Measurements from ENCODE around the gene LHX5.
"Not testable (repeated sequence)": the region's sequence is repeated elsewhere in the genome, so short reads cannot be mapped to it uniquely, and the experiment has no call there.

The LHX5 gene

GRCh38 chr12:113505941-113506340, 34.3 kb upstream of the LHX5 start:
- H3K4me3 ChIP-seq (ENCODE audit: low read depth, low read length) = no peak overlapping the region
- no peak for TF ChIP-seq CTCF (conservative IDR thresholded peaks at IDR 0.05; ENCODE audit: low read depth, low read length)
- no peak for DNase-seq (ENCODE audit: low read depth)

GRCh38 chr12:113504917-113505316, 33.2 kb upstream of the LHX5 start:
- TF ChIP-seq CTCF (conservative IDR thresholded peaks at IDR 0.05; ENCODE audit: low read depth, low read length) = no peak
- H3K4me3 ChIP-seq (ENCODE audit: low read depth, low read length) = no peak overlapping the region
- DNase-seq (ENCODE audit: low read depth) = no peak

GRCh38 chr12:113500782-113501311, 29.2 kb upstream of the LHX5 start:
- no peak for TF ChIP-seq CTCF (conservative IDR thresholded peaks at IDR 0.05; ENCODE audit: low read depth, low read length)
- H3K4me3 ChIP-seq (ENCODE audit: low read depth, low read length) = no peak overlapping the region
- no peak for DNase-seq (ENCODE audit: low read depth)

GRCh38 chr12:113500306-113500675, 28.6 kb upstream of the LHX5 start:
- DNase-seq (ENCODE audit: low read depth) = no peak
- TF ChIP-seq CTCF (conservative IDR thresholded peaks at IDR 0.05; ENCODE audit: low read depth, low read length) = no peak
- no peak overlapping the region for H3K4me3 ChIP-seq (ENCODE audit: low read depth, low read length)

GRCh38 chr12:113498490-113498889, 26.8 kb upstream of the LHX5 start:
- no peak for TF ChIP-seq CTCF (conservative IDR thresholded peaks at IDR 0.05; ENCODE audit: low read depth, low read length)
- no peak overlapping the region for H3K4me3 ChIP-seq (ENCODE audit: low read depth, low read length)
- no peak for DNase-seq (ENCODE audit: low read depth)

GRCh38 chr12:113497693-113498092, 26.0 kb upstream of the LHX5 start:
- no peak for DNase-seq (ENCODE audit: low read depth)
- no peak for TF ChIP-seq CTCF (conservative IDR thresholded peaks at IDR 0.05; ENCODE audit: low read depth, low read length)
- no peak overlapping the region for H3K4me3 ChIP-seq (ENCODE audit: low read depth, low read length)

GRCh38 chr12:113495941-113496340, 24.3 kb upstream of the LHX5 start:
- H3K4me3 ChIP-seq (ENCODE audit: low read depth, low read length); DNase-seq (ENCODE audit: low read depth): not testable (repeated sequence)

GRCh38 chr12:113488322-113488721, 16.7 kb upstream of the LHX5 start:
- DNase-seq (ENCODE audit: low read depth) = no peak
- no peak for TF ChIP-seq CTCF (conservative IDR thresholded peaks at IDR 0.05; ENCODE audit: low read depth, low read length)
- no peak overlapping the region for H3K4me3 ChIP-seq (ENCODE audit: low read depth, low read length)

Measured in choroid plexus epithelial cell (primary cell).